ENCODE results near the gene MSMP. TPM values are rescaled to one million over a fixed set of nuclear protein-coding genes. Genes with fewer than 3 reads are reported as not detected.

The MSMP gene
- total RNA-seq, 1 experiment from 2014 or later = 2.1 TPM

DNA sequence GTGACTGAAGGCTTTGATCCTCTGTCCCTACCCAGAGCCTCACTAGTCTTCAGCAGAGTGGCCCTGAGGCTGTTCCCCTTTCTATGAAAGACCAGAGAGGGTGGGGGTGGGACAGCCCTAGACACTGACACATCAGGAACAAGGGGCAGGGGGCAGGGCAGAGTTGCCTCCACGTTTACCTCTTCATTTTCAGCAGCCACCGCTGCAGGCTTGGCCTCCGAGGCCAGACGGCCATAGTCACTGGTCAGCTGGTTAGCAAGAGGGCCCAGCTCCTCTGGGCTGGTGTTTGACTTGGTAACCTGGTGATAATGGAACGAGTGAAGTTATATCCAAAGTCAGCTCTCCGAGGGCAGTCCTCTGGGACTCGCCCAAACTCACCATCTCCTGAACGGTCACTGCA, 48.7 kb downstream of the MSMP start:
- CTCF ChIA-PET = interaction anchor here (2.5 kb wide), 1 partner anchor 9 kb away, joined by 14 read pairs; no protein-coding TSS in a partner anchor
- H3K36me3 Mint-ChIP-seq = peaks cover 67% of the 10 kb centered on the region
- TF ChIP-seq, protein P1, sequence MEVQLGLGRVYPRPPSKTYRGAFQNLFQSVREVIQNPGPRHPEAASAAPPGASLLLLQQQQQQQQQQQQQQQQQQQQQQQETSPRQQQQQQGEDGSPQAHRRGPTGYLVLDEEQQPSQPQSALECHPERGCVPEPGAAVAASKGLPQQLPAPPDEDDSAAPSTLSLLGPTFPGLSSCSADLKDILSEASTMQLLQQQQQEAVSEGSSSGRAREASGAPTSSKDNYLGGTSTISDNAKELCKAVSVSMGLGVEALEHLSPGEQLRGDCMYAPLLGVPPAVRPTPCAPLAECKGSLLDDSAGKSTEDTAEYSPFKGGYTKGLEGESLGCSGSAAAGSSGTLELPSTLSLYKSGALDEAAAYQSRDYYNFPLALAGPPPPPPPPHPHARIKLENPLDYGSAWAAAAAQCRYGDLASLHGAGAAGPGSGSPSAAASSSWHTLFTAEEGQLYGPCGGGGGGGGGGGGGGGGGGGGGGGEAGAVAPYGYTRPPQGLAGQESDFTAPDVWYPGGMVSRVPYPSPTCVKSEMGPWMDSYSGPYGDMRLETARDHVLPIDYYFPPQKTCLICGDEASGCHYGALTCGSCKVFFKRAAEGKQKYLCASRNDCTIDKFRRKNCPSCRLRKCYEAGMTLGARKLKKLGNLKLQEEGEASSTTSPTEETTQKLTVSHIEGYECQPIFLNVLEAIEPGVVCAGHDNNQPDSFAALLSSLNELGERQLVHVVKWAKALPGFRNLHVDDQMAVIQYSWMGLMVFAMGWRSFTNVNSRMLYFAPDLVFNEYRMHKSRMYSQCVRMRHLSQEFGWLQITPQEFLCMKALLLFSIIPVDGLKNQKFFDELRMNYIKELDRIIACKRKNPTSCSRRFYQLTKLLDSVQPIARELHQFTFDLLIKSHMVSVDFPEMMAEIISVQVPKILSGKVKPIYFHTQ (CRISPR knock-in tag; IDR thresholded peaks at IDR 0.05) = no peak
- TF ChIP-seq STAT6 (CRISPR knock-in tag; conservative IDR thresholded peaks at IDR 0.05; ENCODE audit: low read depth) (no peak), CBFB (CRISPR knock-in tag; IDR thresholded peaks at IDR 0.05; ENCODE audit: low read depth) (no peak), FOXP1 (CRISPR knock-in tag; IDR thresholded peaks at IDR 0.05; ENCODE audit: borderline replicate concordance) (no peak), NFATC4 (CRISPR knock-in tag; IDR thresholded peaks at IDR 0.05) (no peak), TP53 (CRISPR knock-in tag; IDR thresholded peaks at IDR 0.05) (no peak), ZNF671 (CRISPR knock-in tag; IDR thresholded peaks at IDR 0.05) (no peak), ATF3 (CRISPR knock-in tag; conservative IDR thresholded peaks at IDR 0.05) (no peak), ZNF263 (CRISPR knock-in tag; IDR thresholded peaks at IDR 0.05; ENCODE audit: low read depth) (no peak), GABPB1 (CRISPR knock-in tag; IDR thresholded peaks at IDR 0.05) (no peak), TEAD1 (CRISPR knock-in tag; IDR thresholded peaks at IDR 0.05) (no peak)
- TF ChIP-seq, protein P2, sequence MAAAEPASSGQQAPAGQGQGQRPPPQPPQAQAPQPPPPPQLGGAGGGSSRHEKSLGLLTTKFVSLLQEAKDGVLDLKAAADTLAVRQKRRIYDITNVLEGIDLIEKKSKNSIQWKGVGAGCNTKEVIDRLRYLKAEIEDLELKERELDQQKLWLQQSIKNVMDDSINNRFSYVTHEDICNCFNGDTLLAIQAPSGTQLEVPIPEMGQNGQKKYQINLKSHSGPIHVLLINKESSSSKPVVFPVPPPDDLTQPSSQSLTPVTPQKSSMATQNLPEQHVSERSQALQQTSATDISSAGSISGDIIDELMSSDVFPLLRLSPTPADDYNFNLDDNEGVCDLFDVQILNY (CRISPR knock-in tag; IDR thresholded peaks at IDR 0.05) = no peak

DNA sequence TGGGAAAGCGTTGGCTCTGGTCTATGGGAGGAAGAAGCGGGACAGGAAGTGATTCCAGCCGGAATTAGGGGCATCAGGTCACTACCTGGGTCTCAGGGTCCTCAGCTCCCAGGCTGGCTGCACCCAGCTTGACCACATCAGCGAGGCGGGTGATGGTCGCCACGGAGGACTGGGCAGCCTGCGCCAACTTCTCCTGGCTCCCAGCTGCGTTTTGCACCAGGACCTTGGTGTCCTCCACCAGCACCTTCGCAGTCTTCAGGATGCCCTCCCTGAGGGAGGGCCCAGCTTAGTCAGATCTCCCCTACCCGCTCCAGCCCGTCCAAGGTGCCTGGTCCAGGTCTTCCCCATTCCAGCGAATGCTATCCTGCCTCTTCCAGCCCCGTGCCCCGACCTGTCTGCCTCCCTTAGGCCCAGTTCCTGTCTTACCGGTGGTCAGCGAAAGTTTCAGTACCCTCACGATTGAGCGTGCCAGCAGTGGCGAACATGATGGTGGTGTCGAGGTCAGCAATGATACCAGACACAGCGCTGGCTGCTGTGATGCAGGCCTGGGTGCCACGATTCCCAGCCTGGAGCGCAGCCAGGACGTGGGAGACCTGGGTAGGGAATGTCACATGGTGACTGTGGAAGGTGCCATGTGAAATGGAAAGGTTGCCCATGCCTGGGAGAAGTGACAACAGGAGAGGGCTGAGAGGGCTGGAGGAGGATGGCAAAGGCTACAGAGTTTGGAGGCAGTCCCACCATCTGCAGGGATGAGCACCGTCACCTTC, 50.0 kb downstream of the MSMP start:
- POLR2A ChIA-PET = no interaction called here
- H3K27ac Mint-ChIP-seq = no peak overlapping the region

More for the DNA sequence above, 48.7 kb downstream of the MSMP start:
- no peak for ATAC-seq
- Mint-ChIP-seq H3K4me1 (no peaks in the 10 kb centered on the region), H3K9me3 (no peaks in the 10 kb centered on the region), H3K27me3 (ENCODE audit: low read depth) (no peaks in the 10 kb centered on the region), H3K4me3 (no peak overlapping the region), H3K27ac (no peak overlapping the region)
- no peak for DNase-seq (ENCODE audit: low spot score)
- POLR2A ChIA-PET = interaction anchor here (0.6 kb wide), 1 partner anchor 41 kb away, joined by 3 read pairs; the partner anchor contains the start of gene ARHGEF39

More for the DNA sequence above, 50.0 kb downstream of the MSMP start:
- ATAC-seq = no peak
- Mint-ChIP-seq H3K27me3 (ENCODE audit: low read depth) (no peaks in the 10 kb centered on the region), H3K4me1 (no peaks in the 10 kb centered on the region), H3K9me3 (no peaks in the 10 kb centered on the region), H3K36me3 (peaks cover 60% of the 10 kb centered on the region), H3K4me3 (no peak overlapping the region)
- no peak for DNase-seq (ENCODE audit: low spot score)
- no peak for TF ChIP-seq IRF2 (CRISPR knock-in tag; IDR thresholded peaks at IDR 0.05; ENCODE audit: borderline replicate concordance, low read depth)
- no peak for TF ChIP-seq MAX (CRISPR knock-in tag; IDR thresholded peaks at IDR 0.05)
- TF ChIP-seq ZNF416 (CRISPR knock-in tag; IDR thresholded peaks at IDR 0.05) = no peak
- TF ChIP-seq ZNF423 (CRISPR knock-in tag; IDR thresholded peaks at IDR 0.05) = no peak
- TF ChIP-seq, protein P3, sequence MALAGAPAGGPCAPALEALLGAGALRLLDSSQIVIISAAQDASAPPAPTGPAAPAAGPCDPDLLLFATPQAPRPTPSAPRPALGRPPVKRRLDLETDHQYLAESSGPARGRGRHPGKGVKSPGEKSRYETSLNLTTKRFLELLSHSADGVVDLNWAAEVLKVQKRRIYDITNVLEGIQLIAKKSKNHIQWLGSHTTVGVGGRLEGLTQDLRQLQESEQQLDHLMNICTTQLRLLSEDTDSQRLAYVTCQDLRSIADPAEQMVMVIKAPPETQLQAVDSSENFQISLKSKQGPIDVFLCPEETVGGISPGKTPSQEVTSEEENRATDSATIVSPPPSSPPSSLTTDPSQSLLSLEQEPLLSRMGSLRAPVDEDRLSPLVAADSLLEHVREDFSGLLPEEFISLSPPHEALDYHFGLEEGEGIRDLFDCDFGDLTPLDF (CRISPR knock-in tag; IDR thresholded peaks at IDR 0.05) = no peak
- CTCF ChIA-PET = interaction anchor here (2.5 kb wide), 1 partner anchor 8 kb away, joined by 14 read pairs; no protein-coding TSS in a partner anchor

Small RNAs within 50 kb of the gene (microRNA-seq; reads per million reads assigned to microRNA genes)
- gene MIR6852 (ENCODE audit: borderline number of aligned reads) = not detected
- gene MIR6853 (ENCODE audit: borderline number of aligned reads) = not detected

Other genes starting within 250 kb of the MSMP start
- gene TESK1, start 149.0 kb downstream of the MSMP start, total RNA-seq (2021) = 18.9 to 20.4 TPM (median 19.3 TPM) in 3 replicates
- 2.9 to 4.6 TPM (median 4.5 TPM) in 3 replicates for gene CD72, start 135.9 kb downstream of the MSMP start, total RNA-seq (2021)
- gene SIT1, start 103.3 kb downstream of the MSMP start, total RNA-seq (2021) = 4.1 to 7.2 TPM (median 5.4 TPM) in 3 replicates
- gene RMRP, start 96.3 kb downstream of the MSMP start, total RNA-seq (2021) = 23,577 to 25,958 TPM (median 25,042 TPM) in 3 replicates
- gene CCDC107, start 96.0 kb downstream of the MSMP start, total RNA-seq (2021) = 10.8 to 14.7 TPM (median 14.1 TPM) in 3 replicates
- 23.8 to 26.6 TPM (median 26.5 TPM) in 3 replicates for gene ARHGEF39, start 89.1 kb downstream of the MSMP start, total RNA-seq (2021)
- 1.0 to 2.1 TPM (median 1.4 TPM) in 3 replicates for gene CA9, start 80.3 kb downstream of the MSMP start, total RNA-seq (2021)
- gene TPM2, start 64.4 kb downstream of the MSMP start, total RNA-seq (2021) = 138 to 146 TPM (median 139 TPM) in 3 replicates
- 97.1 to 109 TPM (median 106 TPM) in 3 replicates for gene TLN1, start 22.1 kb downstream of the MSMP start, total RNA-seq (2021)
- gene CREB3, start 21.6 kb downstream of the MSMP start, total RNA-seq (2021) = 21.4 to 24.2 TPM (median 23.1 TPM) in 3 replicates
- gene GBA2, start 5.0 kb downstream of the MSMP start, total RNA-seq (2021) = 85.5 to 104 TPM (median 89.7 TPM) in 3 replicates
- 29.7 to 30.0 TPM (median 30.0 TPM) in 3 replicates for gene RGP1, start 5.0 kb downstream of the MSMP start, total RNA-seq (2021)
- gene NPR2, start 37.3 kb upstream of the MSMP start, total RNA-seq (2021) = 10.1 to 14.1 TPM (median 12.6 TPM) in 3 replicates
- 0.16 to 0.72 TPM (median 0.50 TPM) in 3 replicates for gene SPAG8, start 58.0 kb upstream of the MSMP start, total RNA-seq (2021)
- gene HINT2, start 60.8 kb upstream of the MSMP start, total RNA-seq (2021) = 33.6 to 42.7 TPM (median 42.1 TPM) in 3 replicates
- 0.11 TPM in 1 of 3 replicates, not detected in the others for gene FAM221B, start 74.5 kb upstream of the MSMP start, total RNA-seq (2021)
- gene TMEM8B, start 75.0 kb upstream of the MSMP start, total RNA-seq (2021) = 9.5 to 10.8 TPM (median 10.2 TPM) in 3 replicates
- not detected in 3 replicates for gene OR13J1, start 116.1 kb upstream of the MSMP start, total RNA-seq (2021)
- gene HRCT1, start 151.9 kb upstream of the MSMP start, total RNA-seq (2021) = 0.41 TPM in 1 of 3 replicates, not detected in the others
- gene SPAAR, start 155.2 kb upstream of the MSMP start, total RNA-seq (2021) = 0.23 to 0.33 TPM in 2 of 3 replicates, not detected in the other
- not detected in 3 replicates for gene OR2S2, start 203.9 kb upstream of the MSMP start, total RNA-seq (2021)

All from WTC11 (cell line).